ENCODE results near the gene AFF1.

The AFF1 gene

GRCh38 chr4:87088186-87088585 is 153.4 kb downstream of the AFF1 start:
- Histone ChIP-seq H3K79me2 (ENCODE audit: insufficient read depth, low read length) (no peaks in the 10 kb centered on the region), H3K4me2 (ENCODE audit: low read depth, low read length, poor library complexity, severe bottlenecking) (no peak overlapping the region), H3K9me3 (ENCODE audit: insufficient read depth, low read length) (no peaks in the 10 kb centered on the region), H3K27ac (ENCODE audit: low read depth, low read length) (no peak overlapping the region), H2AFZ (ENCODE audit: low read depth, low read length, severe bottlenecking) (no peak overlapping the region), H3K27me3 (ENCODE audit: low read length) (no peaks in the 10 kb centered on the region), H3K36me3 (ENCODE audit: low read length) (no peaks in the 10 kb centered on the region), H4K20me1 (ENCODE audit: low read depth, low read length) (no peaks in the 10 kb centered on the region), H3K9ac (ENCODE audit: low read length) (no peak overlapping the region), H3K9me2 (replicated peaks; ENCODE audit: insufficient read depth, low read length) (no peaks in the 10 kb centered on the region), H3F3A (ENCODE audit: insufficient read depth) (no peaks in the 10 kb centered on the region), H3K4me3 (ENCODE audit: insufficient read depth, low read length, poor library complexity, severe bottlenecking) (no peak overlapping the region)
- TF ChIP-seq EZH2phosphoT487 (conservative IDR thresholded peaks at IDR 0.05; ENCODE audit: low read length) (no peak), CTCF (IDR thresholded peaks at IDR 0.05; ENCODE audit: insufficient read depth, low read length, poor library complexity, severe bottlenecking) (no peak)

GRCh38 chr4:87089368-87089767 is 154.6 kb downstream of the AFF1 start:
- Histone ChIP-seq H3K79me2 (ENCODE audit: insufficient read depth, low read length) (no peaks in the 10 kb centered on the region), H3F3A (ENCODE audit: insufficient read depth) (no peaks in the 10 kb centered on the region), H3K36me3 (ENCODE audit: low read length) (no peaks in the 10 kb centered on the region), H3K27ac (ENCODE audit: low read depth, low read length) (no peak overlapping the region), H3K4me3 (ENCODE audit: insufficient read depth, low read length, poor library complexity, severe bottlenecking) (no peak overlapping the region), H3K9ac (ENCODE audit: low read length) (no peak overlapping the region), H3K9me3 (ENCODE audit: insufficient read depth, low read length) (no peaks in the 10 kb centered on the region), H3K4me2 (ENCODE audit: low read depth, low read length, poor library complexity, severe bottlenecking) (no peak overlapping the region), H3K9me2 (replicated peaks; ENCODE audit: insufficient read depth, low read length) (no peaks in the 10 kb centered on the region), H4K20me1 (ENCODE audit: low read depth, low read length) (no peaks in the 10 kb centered on the region), H2AFZ (ENCODE audit: low read depth, low read length, severe bottlenecking) (no peak overlapping the region), H3K27me3 (ENCODE audit: low read length) (no peaks in the 10 kb centered on the region)
- TF ChIP-seq EZH2phosphoT487 (conservative IDR thresholded peaks at IDR 0.05; ENCODE audit: low read length) (no peak), CTCF (IDR thresholded peaks at IDR 0.05; ENCODE audit: insufficient read depth, low read length, poor library complexity, severe bottlenecking) (no peak)

DNA sequence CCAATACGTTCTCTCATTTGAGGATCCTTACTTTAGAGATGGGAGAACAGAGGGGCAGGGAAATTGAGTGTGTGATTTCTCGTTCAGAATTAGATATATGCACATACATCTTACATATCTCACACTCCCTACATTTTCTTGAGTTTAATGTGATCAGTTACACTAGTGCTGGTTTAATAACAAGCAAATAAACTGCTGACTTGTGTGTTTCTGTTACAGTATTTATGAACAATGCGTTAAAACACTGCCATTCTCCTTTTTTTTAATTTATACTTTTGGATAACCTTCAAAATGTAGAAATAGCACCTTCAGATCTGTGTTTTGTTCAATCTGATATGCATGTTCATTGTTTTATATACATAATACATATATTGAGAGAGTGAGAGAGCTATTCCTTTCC is 155.5 kb downstream of the AFF1 start:
- Histone ChIP-seq H3F3A (ENCODE audit: insufficient read depth) (no peaks in the 10 kb centered on the region), H3K79me2 (ENCODE audit: insufficient read depth, low read length) (no peaks in the 10 kb centered on the region), H4K20me1 (ENCODE audit: low read depth, low read length) (no peaks in the 10 kb centered on the region), H3K9me3 (ENCODE audit: insufficient read depth, low read length) (no peaks in the 10 kb centered on the region), H3K9me2 (replicated peaks; ENCODE audit: insufficient read depth, low read length) (no peaks in the 10 kb centered on the region), H3K27ac (ENCODE audit: low read depth, low read length) (no peak overlapping the region), H2AFZ (ENCODE audit: low read depth, low read length, severe bottlenecking) (no peak overlapping the region), H3K36me3 (ENCODE audit: low read length) (no peaks in the 10 kb centered on the region), H3K4me2 (ENCODE audit: low read depth, low read length, poor library complexity, severe bottlenecking) (no peak overlapping the region), H3K4me3 (ENCODE audit: insufficient read depth, low read length, poor library complexity, severe bottlenecking) (no peak overlapping the region), H3K9ac (ENCODE audit: low read length) (no peak overlapping the region), H3K27me3 (ENCODE audit: low read length) (no peaks in the 10 kb centered on the region)
- TF ChIP-seq CTCF (IDR thresholded peaks at IDR 0.05; ENCODE audit: insufficient read depth, low read length, poor library complexity, severe bottlenecking) (no peak), EZH2phosphoT487 (conservative IDR thresholded peaks at IDR 0.05; ENCODE audit: low read length) (no peak)
